MM.1S (cell line): ENCODE measurements around the gene SLIT3.

ENCODE experiments used
- CTCF ChIP-seq: fragments of 300-600 bp; sonication (generic); IDR thresholded peaks from 2 replicates; pipeline ENCODE4 v1.5.1; 2016; ENCODE audit warnings: antibody characterized with exemption, low read length, mixed read lengths
- EZH2 ChIP-seq: fragments of 300-600 bp; sonication (generic); optimal IDR thresholded peaks from 2 replicates; pipeline ENCODE3; 2017; ENCODE audit warnings: low read depth, mild to moderate bottlenecking, antibody characterized with exemption, low read length, mixed read lengths
- EZH2phosphoT487 ChIP-seq: fragments of 300-600 bp; sonication (generic); IDR thresholded peaks from 2 replicates; pipeline ENCODE4 v1.6.1; 2018; ENCODE audit warnings: antibody characterized with exemption, low read length

DNA sequence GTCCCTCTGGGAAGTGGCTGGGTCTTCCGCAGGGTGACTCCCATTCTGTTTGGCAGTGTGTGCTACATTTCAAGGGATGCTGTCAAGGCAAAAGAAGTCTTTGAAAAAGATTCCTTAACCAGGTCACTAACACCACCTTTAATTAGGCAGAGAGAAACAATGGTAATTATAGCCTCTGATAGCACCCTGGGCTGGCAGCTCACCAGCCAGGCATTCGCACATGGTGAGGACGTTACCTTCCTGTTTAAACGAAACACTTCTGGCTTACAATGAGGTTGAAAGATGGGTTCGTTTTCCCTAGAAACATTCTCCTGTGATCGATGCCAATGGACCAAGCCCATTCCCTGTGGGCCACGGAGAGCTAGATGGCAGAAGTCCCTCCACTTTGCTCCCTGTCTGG, 491.7 kb downstream of the SLIT3 start:
- TF ChIP-seq CTCF (no peak), EZH2 (no peak), EZH2phosphoT487 (no peak)
